GM12891 (cell line): ENCODE results near the gene ARHGAP26.

Experiments used
- PAX5 ChIP-seq: IDR thresholded peaks from 2 replicates; pipeline ENCODE4 v1.6.1; 2011; ENCODE audit warnings: low read length, moderate library complexity, mild to moderate bottlenecking; ENCODE audit not compliant: insufficient read depth, severe bottlenecking
- POLR2A ChIP-seq: IDR thresholded peaks from 2 replicates; pipeline ENCODE4 v1.6.1; 2011; ENCODE audit warnings: low read depth, low read length, control low read depth
- POLR2AphosphoS5 ChIP-seq: IDR thresholded peaks from 2 replicates; pipeline ENCODE4 v1.6.1; 2011; ENCODE audit warnings: low read depth, low read length, control low read depth
- TAF1 ChIP-seq: IDR thresholded peaks from 2 replicates; pipeline ENCODE4 v1.6.1; 2011; ENCODE audit warnings: low read depth, low read length, control low read depth

GRCh38 chr5:142978726-142979125, 208.5 kb downstream of the ARHGAP26 start:
- no peak for TF ChIP-seq POLR2A
- TF ChIP-seq POLR2AphosphoS5, result no peak
- TF ChIP-seq TAF1, result no peak
- TF ChIP-seq PAX5, result no peak
